IMR-90 (cell line): Measurements from ENCODE around the gene TPMT. TPM values are rescaled to one million over a fixed set of nuclear protein-coding genes. Genes with fewer than 3 reads are reported as not detected.

Experiments
- ATAC-seq: fragments of 200-7000 bp; cut with Tn5 transposase; 2 replicates; pipeline ENCODE4 v1.9.1; 2020; ENCODE audit warnings: low read depth, mild to moderate bottlenecking, moderate library complexity
- BruUV-seq: library from RNA; stranded (reverse); fragments of 400-500 nt; replicated peaks from 2 replicates; lab custom pipeline; 2021; lab: Mats Ljungman, UMichigan
- CTCF ChIA-PET: fragments of 300-600 bp; formaldehyde crosslinking; extraction: SDS; loops from one replicate; lab custom pipeline; 2021; ENCODE audit warnings: antibody characterized with exemption; lab: Yijun Ruan, JAX
- POLR2A ChIA-PET: fragments of 300-600 bp; sonication (Branson Sonifier 250); formaldehyde crosslinking; loops from one replicate; lab custom pipeline; 2022; ENCODE audit warnings: antibody characterized with exemption; ENCODE audit not compliant: unreplicated experiment; lab: Charles Lee
- DNase-seq: peaks from one replicate; pipeline ENCODE4 v3.0.0; 2013
- H2AFZ ChIP-seq: replicated peaks from 2 replicates; pipeline ENCODE3; 2013; ENCODE audit warnings: low read length, mild to moderate bottlenecking; ENCODE audit not compliant: poor library complexity
- H2AK5ac ChIP-seq: 2 replicates; pipeline ENCODE4 v1.6.1; 2013; ENCODE audit warnings: low read depth, low read length, inconsistent platforms
- H2AK9ac ChIP-seq: replicated peaks from 2 replicates; pipeline ENCODE3; 2013; ENCODE audit warnings: mild to moderate bottlenecking, low read depth, low read length, moderate library complexity; ENCODE audit not compliant: poor library complexity
- H2BK120ac ChIP-seq: 2 replicates; pipeline ENCODE4 v1.6.1; 2013; ENCODE audit warnings: low read depth, low read length, inconsistent platforms
- H2BK15ac ChIP-seq: 3 replicates; pipeline ENCODE4 v1.6.1; 2013; ENCODE audit warnings: low read depth, low read length, inconsistent platforms
- H2BK20ac ChIP-seq: 2 replicates; pipeline ENCODE4 v1.6.1; 2013; ENCODE audit warnings: low read depth, mild to moderate bottlenecking, inconsistent platforms, low read length, moderate library complexity
- H2BK5ac ChIP-seq: 2 replicates; pipeline ENCODE4 v1.6.1; 2013; ENCODE audit warnings: mild to moderate bottlenecking, low read depth, low read length, inconsistent platforms; ENCODE audit not compliant: poor library complexity, severe bottlenecking
- H3K14ac ChIP-seq: replicated peaks from 2 replicates; pipeline ENCODE4 v1.6.1; 2013; ENCODE audit warnings: low read depth, low read length, inconsistent platforms
- H3K18ac ChIP-seq: 2 replicates; pipeline ENCODE4 v1.6.1; 2013; ENCODE audit warnings: low read depth, low read length, control low read depth
- H3K23ac ChIP-seq: 2 replicates; pipeline ENCODE4 v1.6.1; 2013; ENCODE audit warnings: low read depth, low read length, inconsistent platforms
- H3K27ac ChIP-seq: 2 replicates; pipeline ENCODE4 v1.5.1; 2013; ENCODE audit warnings: mild to moderate bottlenecking, control low read depth, low read length; ENCODE audit not compliant: insufficient read depth
- H3K27me3 ChIP-seq: 2 replicates; pipeline ENCODE4 v1.6.1; 2013; ENCODE audit warnings: low read length; ENCODE audit not compliant: control insufficient read depth, insufficient read depth
- H3K36me3 ChIP-seq: 2 replicates; pipeline ENCODE4 v1.6.1; 2013; ENCODE audit warnings: low read length, mixed read lengths; ENCODE audit not compliant: control insufficient read depth, insufficient read depth
- H3K4ac ChIP-seq: 2 replicates; pipeline ENCODE4 v1.6.1; 2013; ENCODE audit warnings: low read depth, low read length, inconsistent platforms
- H3K4me1 ChIP-seq: 2 replicates; pipeline ENCODE4 v1.6.1; 2013; ENCODE audit warnings: low read length, mixed read lengths; ENCODE audit not compliant: control insufficient read depth, insufficient read depth
- H3K4me2 ChIP-seq: 2 replicates; pipeline ENCODE4 v1.6.1; 2013; ENCODE audit warnings: low read depth, mild to moderate bottlenecking, control low read depth, low read length, moderate library complexity
- H3K4me3 ChIP-seq: 2 replicates; pipeline ENCODE4 v1.5.1; 2013; ENCODE audit warnings: low read depth, mild to moderate bottlenecking, control low read depth, low read length, moderate library complexity; ENCODE audit not compliant: insufficient read depth
- H3K56ac ChIP-seq: 2 replicates; pipeline ENCODE4 v1.6.1; 2013; ENCODE audit warnings: low read length, inconsistent platforms; ENCODE audit not compliant: insufficient read depth; ENCODE audit errors: extremely low read depth
- H3K79me1 ChIP-seq, 2 experiments: 2 replicates each; pipeline ENCODE4 v1.6.1; 2013; ENCODE audit warnings: low read length in 2 of 2, inconsistent platforms in 1 of 2, low read depth in 1 of 2
- H3K9ac ChIP-seq: 2 replicates; pipeline ENCODE4 v1.6.1; 2013; ENCODE audit warnings: low read depth, low read length, control low read depth
- H3K9me1 ChIP-seq: 2 replicates; pipeline ENCODE4 v1.6.1; 2013; ENCODE audit warnings: low read length, inconsistent platforms; ENCODE audit not compliant: insufficient read depth
- H3K9me3 ChIP-seq: 2 replicates; pipeline ENCODE4 v1.6.1; 2013; ENCODE audit warnings: low read length; ENCODE audit not compliant: control insufficient read depth, insufficient read depth
- H4K20me1 ChIP-seq: 2 replicates; pipeline ENCODE4 v1.6.1; 2013; ENCODE audit warnings: low read length, inconsistent platforms; ENCODE audit not compliant: insufficient read depth
- H4K5ac ChIP-seq: 2 replicates; pipeline ENCODE4 v1.6.1; 2013; ENCODE audit warnings: mild to moderate bottlenecking, low read depth, low read length, control low read depth
- H4K8ac ChIP-seq, 2 experiments: 2 replicates each; pipeline ENCODE4 v1.6.1; 2013; ENCODE audit warnings: low read depth in 2 of 2, low read length in 2 of 2, control low read depth in 1 of 2, inconsistent platforms in 1 of 2
- H4K91ac ChIP-seq: 2 replicates; pipeline ENCODE4 v1.6.1; 2013; ENCODE audit warnings: low read depth, low read length, inconsistent platforms; ENCODE audit not compliant: insufficient read depth
- CEBPB ChIP-seq: IDR thresholded peaks from 2 replicates; pipeline ENCODE4 v1.6.1; 2012; ENCODE audit warnings: low read depth, low read length, improper control_type of control experiment
- CHD1 ChIP-seq: IDR thresholded peaks from 2 replicates; pipeline ENCODE4 v1.6.1; 2012; ENCODE audit warnings: low read depth, low read length, improper control_type of control experiment
- ELK1 ChIP-seq: fragments of 150-350 bp; IDR thresholded peaks from 2 replicates; pipeline ENCODE4 v1.6.1; 2016; ENCODE audit warnings: low read depth, mild to moderate bottlenecking, low read length, moderate library complexity, borderline replicate concordance
- FOS ChIP-seq: fragments of 150-350 bp; IDR thresholded peaks from 2 replicates; pipeline ENCODE4 v1.6.1; 2016; ENCODE audit warnings: low read depth, low read length
- MAFK ChIP-seq: IDR thresholded peaks from 2 replicates; pipeline ENCODE4 v1.6.1; 2012; ENCODE audit warnings: low read depth, low read length, improper control_type of control experiment
- MAZ ChIP-seq: IDR thresholded peaks from 2 replicates; pipeline ENCODE4 v1.6.1; 2012; ENCODE audit warnings: low read depth, mild to moderate bottlenecking, low read length, improper control_type of control experiment, moderate library complexity, borderline replicate concordance
- MXI1 ChIP-seq: IDR thresholded peaks from 2 replicates; pipeline ENCODE4 v1.6.1; 2012; ENCODE audit warnings: low read depth, mild to moderate bottlenecking, low read length, moderate library complexity, borderline replicate concordance
- NFE2L2 ChIP-seq: fragments of 150-350 bp; IDR thresholded peaks from 2 replicates; pipeline ENCODE4 v1.6.1; 2016; ENCODE audit warnings: low read depth, mild to moderate bottlenecking, low read length
- POLR2A ChIP-seq: IDR thresholded peaks from 2 replicates; pipeline ENCODE4 v1.6.1; 2012; ENCODE audit warnings: mild to moderate bottlenecking, low read depth, low read length
- RAD21 ChIP-seq: IDR thresholded peaks from 2 replicates; pipeline ENCODE4 v1.6.1; 2012; ENCODE audit warnings: low read length, improper control_type of control experiment
- RCOR1 ChIP-seq: IDR thresholded peaks from 2 replicates; pipeline ENCODE4 v1.6.1; 2012; ENCODE audit warnings: mild to moderate bottlenecking, low read length, improper control_type of control experiment; ENCODE audit not compliant: insufficient replicate concordance
- RFX5 ChIP-seq: IDR thresholded peaks from 2 replicates; pipeline ENCODE4 v1.8.0; 2012; ENCODE audit warnings: low read depth, mild to moderate bottlenecking, low read length, moderate library complexity
- SMC3 ChIP-seq: fragments of 150-350 bp; IDR thresholded peaks from 2 replicates; pipeline ENCODE4 v1.6.1; 2016; ENCODE audit warnings: low read depth, mild to moderate bottlenecking, antibody characterized with exemption, low read length, moderate library complexity
- WGBS, 2 experiments: methylation state at CpG; one replicate each; pipeline versions ENCODE4 v1.1.5 to v1.1.7; 2013; ENCODE audit warnings: missing lambda C conversion rate in 2 of 2; ENCODE audit not compliant: insufficient read length in 1 of 2; ENCODE audit errors: extremely low coverage in 2 of 2; 5-methylcytosine and 5-hydroxymethylcytosine counted together
- dilution Hi-C: fragments of 300-500 bp; cut with HindIII; formaldehyde crosslinking; loops from one replicate; pipeline ENCODE4 v1.14.3; 2018; ENCODE audit warnings: low sequenced_read_pairs; ENCODE audit not compliant: unreplicated experiment
- in situ Hi-C: fragments of 300-500 bp; cut with MboI; formaldehyde crosslinking; loops from 3 replicates; pipeline ENCODE4 v1.14.3; 2019; ENCODE audit warnings: low sequenced_read_pairs, inconsistent platforms, mixed read lengths
- intact Hi-C: fragments of 100-400 bp; cut with micrococcal nuclease; formaldehyde crosslinking; loops from 2 replicates; pipeline ENCODE4 v1.10.0; 2022
- polyA plus RNA-seq, 3 experiments: library from polyadenylated mRNA; depleted of rRNA; stranded (reverse); fragments of >200 nt; gene quantifications; 2 replicates each; pipeline ENCODE4 v1.2.3, GENCODE V29; 2012; ENCODE audit warnings: low replicate concordance in 1 of 3
- total RNA-seq: library from RNA; depleted of rRNA; stranded (reverse); fragments of >200 nt; gene quantifications from 2 replicates; pipeline ENCODE4 v1.2.3, GENCODE V29; 2012
- TF ChIP-seq, protein P1 (sequence below): fragments of 150-350 bp; IDR thresholded peaks from 2 replicates; pipeline ENCODE4 v1.6.1; 2017; ENCODE audit warnings: mild to moderate bottlenecking, antibody characterized with exemption, low read length, low read depth
- TF ChIP-seq, protein P2 (sequence below): conservative IDR thresholded peaks from 2 replicates; pipeline ENCODE4 v1.5.1; 2012; ENCODE audit warnings: mild to moderate bottlenecking, low read depth, low read length, improper control_type of control experiment

TPMT gene
- total and polyA plus RNA-seq, 2 of the 4 experiments (the other 2 are of a cell fraction): 10.8 to 14.1 TPM

DNA sequence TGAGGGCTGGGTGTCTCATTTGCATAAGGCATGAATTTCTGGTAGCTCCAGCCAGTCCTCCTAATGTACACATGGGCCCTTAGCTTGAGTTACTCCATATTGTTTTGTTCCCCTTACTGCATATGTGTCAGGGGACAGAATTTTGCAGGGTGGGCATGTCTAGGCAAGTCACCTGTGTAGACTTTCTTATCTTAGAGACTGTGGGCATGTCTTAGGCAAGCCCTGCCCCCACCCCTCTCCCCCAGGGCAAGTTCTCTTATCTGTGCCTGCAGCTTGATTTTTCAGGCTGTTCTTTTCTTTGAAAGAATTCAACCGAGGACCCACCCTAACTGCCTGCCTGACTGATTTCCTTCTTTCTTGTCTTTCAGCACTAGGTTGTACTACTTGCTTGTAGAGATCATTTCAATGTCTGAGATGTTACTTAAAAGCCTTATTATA is 64.5 kb downstream of the TPMT start:
- BruUV-seq: no TSS peak
- Histone ChIP-seq H3K14ac (no peak overlapping the region), H3K27ac (no peak overlapping the region), H2BK120ac (no peak overlapping the region), H3K4ac (no peak overlapping the region), H3K9me3 (peaks cover 11% of the 10 kb centered on the region), H3K4me2 (no peak overlapping the region), H3K4me3 (no peak overlapping the region), H4K20me1 (no peaks in the 10 kb centered on the region), H3K27me3 (no peaks in the 10 kb centered on the region), H3K79me1 (no peaks in the 10 kb centered on the region), H3K56ac (no peak overlapping the region), H2AK5ac (no peak overlapping the region), H2AK9ac (no peak overlapping the region), H3K23ac (no peak overlapping the region), H4K91ac (no peak overlapping the region), H3K9me1 (no peaks in the 10 kb centered on the region), H4K8ac (no peak overlapping the region), H3K36me3 (no peaks in the 10 kb centered on the region), H3K4me1 (no peaks in the 10 kb centered on the region), H3K18ac (no peak overlapping the region), H4K5ac (no peak overlapping the region), H2BK15ac (no peak overlapping the region), H2AFZ (no peak overlapping the region), H3K9ac (no peak overlapping the region), H2BK5ac (no peak overlapping the region), H2BK20ac (no peak overlapping the region)
- no CpG with 5 or more reads among the region's 1 CpG for WGBS, 2 experiments
- DNase-seq (no peak), ATAC-seq (no peak)
- ChIA-PET CTCF (interaction anchor here (1.0 kb wide), 1 partner anchor 12 kb away, joined by 3 read pairs; no protein-coding TSS in a partner anchor), POLR2A (no interaction called here)
- in situ Hi-C loops: no loop called here
- dilution Hi-C loops: no loop called here
- intact Hi-C loops: no loop called here
- TF ChIP-seq RAD21: no peak
- no peak for TF ChIP-seq ELK1
- TF ChIP-seq NFE2L2: no peak
- TF ChIP-seq FOS: no peak
- no peak for TF ChIP-seq MAFK
- TF ChIP-seq POLR2A: no peak
- TF ChIP-seq CHD1: no peak
- no peak for TF ChIP-seq RCOR1
- TF ChIP-seq, protein P1, sequence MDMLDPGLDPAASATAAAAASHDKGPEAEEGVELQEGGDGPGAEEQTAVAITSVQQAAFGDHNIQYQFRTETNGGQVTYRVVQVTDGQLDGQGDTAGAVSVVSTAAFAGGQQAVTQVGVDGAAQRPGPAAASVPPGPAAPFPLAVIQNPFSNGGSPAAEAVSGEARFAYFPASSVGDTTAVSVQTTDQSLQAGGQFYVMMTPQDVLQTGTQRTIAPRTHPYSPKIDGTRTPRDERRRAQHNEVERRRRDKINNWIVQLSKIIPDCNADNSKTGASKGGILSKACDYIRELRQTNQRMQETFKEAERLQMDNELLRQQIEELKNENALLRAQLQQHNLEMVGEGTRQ: no peak
- TF ChIP-seq, protein P2, sequence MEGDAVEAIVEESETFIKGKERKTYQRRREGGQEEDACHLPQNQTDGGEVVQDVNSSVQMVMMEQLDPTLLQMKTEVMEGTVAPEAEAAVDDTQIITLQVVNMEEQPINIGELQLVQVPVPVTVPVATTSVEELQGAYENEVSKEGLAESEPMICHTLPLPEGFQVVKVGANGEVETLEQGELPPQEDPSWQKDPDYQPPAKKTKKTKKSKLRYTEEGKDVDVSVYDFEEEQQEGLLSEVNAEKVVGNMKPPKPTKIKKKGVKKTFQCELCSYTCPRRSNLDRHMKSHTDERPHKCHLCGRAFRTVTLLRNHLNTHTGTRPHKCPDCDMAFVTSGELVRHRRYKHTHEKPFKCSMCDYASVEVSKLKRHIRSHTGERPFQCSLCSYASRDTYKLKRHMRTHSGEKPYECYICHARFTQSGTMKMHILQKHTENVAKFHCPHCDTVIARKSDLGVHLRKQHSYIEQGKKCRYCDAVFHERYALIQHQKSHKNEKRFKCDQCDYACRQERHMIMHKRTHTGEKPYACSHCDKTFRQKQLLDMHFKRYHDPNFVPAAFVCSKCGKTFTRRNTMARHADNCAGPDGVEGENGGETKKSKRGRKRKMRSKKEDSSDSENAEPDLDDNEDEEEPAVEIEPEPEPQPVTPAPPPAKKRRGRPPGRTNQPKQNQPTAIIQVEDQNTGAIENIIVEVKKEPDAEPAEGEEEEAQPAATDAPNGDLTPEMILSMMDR: no peak
- TF ChIP-seq CEBPB: no peak
- TF ChIP-seq SMC3: no peak
- TF ChIP-seq RFX5: no peak
- TF ChIP-seq MXI1: no peak
- TF ChIP-seq MAZ: no peak
